MV-4-11 (cell line): ENCODE measurements around the gene TIMM21.

ENCODE experiments used
- DNase-seq: peaks from one replicate; lab custom pipeline; 2025; lab: John Stamatoyannopoulos, UW

TIMM21 gene

GRCh38 chr18:74191577-74191976 is 43.3 kb downstream of the TIMM21 start:
- DNase-seq = no peak

- DNase-seq = no peak
Observed at GRCh38 chr18:74194691-74195090, 46.4 kb downstream of the TIMM21 start.

GRCh38 chr18:74196220-74197119 is 48.1 kb downstream of the TIMM21 start:
- peak; percentile 56 for DNase-seq

GRCh38 chr18:74197705-74198341 is 49.5 kb downstream of the TIMM21 start:
- DNase-seq = no peak

- no peak for DNase-seq
Observed at GRCh38 chr18:74198453-74198852, 50.1 kb downstream of the TIMM21 start.

- DNase-seq = no peak
Observed at GRCh38 chr18:74200780-74201179, 52.5 kb downstream of the TIMM21 start.

- DNase-seq = no peak
Observed at GRCh38 chr18:74203811-74204210, 55.5 kb downstream of the TIMM21 start.

- DNase-seq = no peak
Observed at GRCh38 chr18:74204526-74205152, 56.3 kb downstream of the TIMM21 start.
